NB4 (cell line): ENCODE results near the gene TRPC4AP.

ENCODE experiments used
- CTCF ChIP-seq: IDR thresholded peaks from one replicate; pipeline ENCODE4 v1.5.1; 2012; ENCODE audit warnings: low read depth, low read length
- MYC ChIP-seq: IDR thresholded peaks from 2 replicates; pipeline ENCODE4 v1.6.1; 2011; ENCODE audit warnings: low read depth, low read length
- POLR2A ChIP-seq: IDR thresholded peaks from 2 replicates; pipeline ENCODE4 v1.6.1; 2011; ENCODE audit warnings: mild to moderate bottlenecking; ENCODE audit not compliant: insufficient read length; ENCODE audit errors: extremely low read depth

DNA sequence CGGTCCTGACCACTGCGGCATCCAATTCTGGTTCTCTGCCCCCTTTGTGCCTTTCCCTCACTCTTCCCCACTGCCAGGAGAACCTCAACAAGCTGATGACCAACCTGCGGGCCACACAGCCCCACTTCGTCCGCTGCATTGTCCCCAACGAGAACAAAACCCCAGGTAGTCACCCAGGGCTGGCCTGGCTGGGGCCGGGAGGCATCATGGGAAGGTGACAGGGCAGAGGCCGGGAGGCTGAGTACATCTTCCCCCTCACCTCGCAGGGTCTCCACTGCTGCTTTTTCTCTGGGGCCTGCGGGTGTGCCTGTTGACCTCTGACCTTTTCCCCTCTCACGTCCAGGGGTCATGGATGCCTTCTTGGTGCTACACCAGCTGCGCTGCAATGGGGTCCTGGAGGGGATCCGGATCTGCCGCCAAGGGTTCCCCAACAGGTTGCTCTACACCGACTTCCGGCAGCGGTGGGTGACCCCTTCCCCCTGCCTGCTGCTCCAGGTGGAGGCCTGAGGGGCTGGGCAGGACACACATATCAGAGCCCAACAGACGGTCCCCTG lies 101.9 kb downstream of the TRPC4AP start:
- TF ChIP-seq POLR2A: no peak
- TF ChIP-seq CTCF: no peak
- no peak for TF ChIP-seq MYC
